GM04503 (cell line): ENCODE measurements around the gene HTD2.

Source experiments
- DNase-seq: peaks from one replicate; pipeline ENCODE4 v3.0.0-alpha.2; 2012; ENCODE audit warnings: low read depth

HTD2 gene

GRCh38 chr3:58357402-58357801, 51.1 kb downstream of the HTD2 start:
- no peak for DNase-seq

- DNase-seq = no peak
Observed at GRCh38 chr3:58358092-58358491, 51.8 kb downstream of the HTD2 start.

- DNase-seq = no peak
Observed at GRCh38 chr3:58358808-58359207, 52.5 kb downstream of the HTD2 start.

- DNase-seq = no peak
Observed at GRCh38 chr3:58359621-58360020, 53.3 kb downstream of the HTD2 start.

GRCh38 chr3:58361866-58362265, 55.5 kb downstream of the HTD2 start:
- no peak for DNase-seq

- no peak for DNase-seq
Observed at GRCh38 chr3:58366699-58367098, 60.4 kb downstream of the HTD2 start.

- no peak for DNase-seq
Observed at GRCh38 chr3:58369038-58369437, 62.7 kb downstream of the HTD2 start.
